PC-3 (cell line): Measurements from ENCODE around the gene NPBWR2. TPM values are rescaled to one million over a fixed set of nuclear protein-coding genes. Genes with fewer than 3 reads are reported as not detected.
A peak's percentile ranks its signal among the peaks of the same experiment; 100 is the strongest.

Experiments used
- ATAC-seq: fragments of 200-7000 bp; cut with Tn5 transposase; 2 replicates; pipeline ENCODE4 v1.9.1; 2020; ENCODE audit warnings: mild to moderate bottlenecking, moderate library complexity
- BruUV-seq: library from RNA; stranded (reverse); fragments of 400-500 nt; replicated peaks from 2 replicates; lab custom pipeline; 2021; lab: Mats Ljungman, UMichigan
- CTCF ChIA-PET: fragments of 300-600 bp; sonication (Branson Sonifier 250); formaldehyde crosslinking; loops from one replicate; lab custom pipeline; 2022; ENCODE audit warnings: antibody characterized with exemption; lab: Charles Lee
- POLR2A ChIA-PET: fragments of 300-600 bp; sonication (Branson Sonifier 250); formaldehyde crosslinking; loops from one replicate; lab custom pipeline; 2022; ENCODE audit warnings: antibody characterized with exemption; ENCODE audit not compliant: unreplicated experiment; lab: Charles Lee
- DNase-seq: peaks from one replicate; pipeline ENCODE4 v3.0.0-alpha.2; 2015
- H2AFZ ChIP-seq: fragments of 300-600 bp; sonication (generic); 2 replicates; pipeline ENCODE4 v1.6.0; 2016; ENCODE audit warnings: antibody characterized with exemption, low read length
- H3F3A ChIP-seq: fragments of 300-600 bp; sonication (generic); one replicate; pipeline ENCODE4 v1.6.0; 2017; ENCODE audit warnings: antibody characterized with exemption, low read length, control low read depth, mild to moderate bottlenecking; ENCODE audit not compliant: unreplicated experiment
- H3K27ac ChIP-seq: fragments of 300-600 bp; sonication (generic); 2 replicates; pipeline ENCODE4 v1.5.1; 2016; ENCODE audit warnings: mild to moderate bottlenecking, low read length
- H3K27me3 ChIP-seq: fragments of 300-600 bp; sonication (generic); 2 replicates; pipeline ENCODE4 v1.6.1; 2016; ENCODE audit warnings: low read length, mixed read lengths
- H3K36me3 ChIP-seq: fragments of 300-600 bp; sonication (generic); 2 replicates; pipeline ENCODE4 v1.6.1; 2016; ENCODE audit warnings: low read depth, mixed run types, low read length, mixed read lengths
- H3K4me1 ChIP-seq: fragments of 300-600 bp; sonication (generic); 2 replicates; pipeline ENCODE4 v1.5.1; 2016; ENCODE audit warnings: low read length; ENCODE audit not compliant: insufficient read depth
- H3K4me2 ChIP-seq: fragments of 300-600 bp; sonication (generic); 2 replicates; pipeline ENCODE4 v1.6.0; 2016; ENCODE audit warnings: low read length
- H3K4me3 ChIP-seq: fragments of 300-600 bp; sonication (generic); 2 replicates; pipeline ENCODE4 v1.5.1; 2016; ENCODE audit warnings: mild to moderate bottlenecking, low read length, mixed read lengths
- H3K79me2 ChIP-seq: fragments of 300-600 bp; sonication (generic); 2 replicates; pipeline ENCODE4 v1.6.1; 2017; ENCODE audit warnings: low read length, mixed read lengths
- H3K9ac ChIP-seq: fragments of 300-600 bp; sonication (generic); 2 replicates; pipeline ENCODE4 v1.6.0; 2016; ENCODE audit warnings: mild to moderate bottlenecking, low read length
- H3K9me2 ChIP-seq: fragments of 300-600 bp; sonication (generic); replicated peaks from 2 replicates; pipeline ENCODE4 v1.6.1; 2016; ENCODE audit warnings: mixed run types, low read length, mixed read lengths
- H3K9me3 ChIP-seq: fragments of 300-600 bp; sonication (generic); 2 replicates; pipeline ENCODE4 v1.6.1; 2016; ENCODE audit warnings: low read length, mixed read lengths
- H4K20me1 ChIP-seq: fragments of 300-600 bp; sonication (generic); 2 replicates; pipeline ENCODE4 v1.6.1; 2016; ENCODE audit warnings: low read length, mixed read lengths
- CTCF ChIP-seq: fragments of 300-600 bp; sonication (generic); conservative IDR thresholded peaks from 2 replicates; pipeline ENCODE4 v1.5.1; 2017; ENCODE audit warnings: antibody characterized with exemption, low read depth, mild to moderate bottlenecking, low read length
- EZH2 ChIP-seq: fragments of 300-600 bp; sonication (generic); IDR thresholded peaks from one replicate; pipeline ENCODE4 v1.6.1; 2017; ENCODE audit warnings: antibody characterized with exemption, mild to moderate bottlenecking, low read length; ENCODE audit not compliant: unreplicated experiment
- EZH2phosphoT487 ChIP-seq: fragments of 300-600 bp; sonication (generic); IDR thresholded peaks from 2 replicates; pipeline ENCODE4 v1.6.1; 2018; ENCODE audit warnings: mild to moderate bottlenecking, antibody characterized with exemption, low read length, borderline replicate concordance
- intact Hi-C: fragments of 100-400 bp; cut with micrococcal nuclease; formaldehyde crosslinking; loops from 2 replicates; pipeline ENCODE4 v1.9.0; 2023
- total RNA-seq: library from RNA; depleted of rRNA; stranded (reverse); fragments of >200 nt; gene quantifications from 2 replicates; pipeline ENCODE4 v1.2.3, GENCODE V29; 2014

Gene NPBWR2
- total RNA-seq, 1 experiment from 2014 or later, result not detected

- BruUV-seq, result no TSS peak
- TF ChIP-seq EZH2phosphoT487 (no peak), CTCF (peak; percentile 92)
Observed at GRCh38 chr20:64069614-64070243, 37.6 kb downstream of the NPBWR2 start.

GRCh38 chr20:64069209-64069613, 38.2 kb downstream of the NPBWR2 start:
- Histone ChIP-seq H3K9ac (no peak overlapping the region), H4K20me1 (no peaks in the 10 kb centered on the region), H3K9me2 (no peaks in the 10 kb centered on the region), H3F3A (no peaks in the 10 kb centered on the region), H3K9me3 (no peaks in the 10 kb centered on the region), H3K4me1 (peaks cover 24% of the 10 kb centered on the region), H3K79me2 (peaks cover under 1% of the 10 kb centered on the region; the same call in 1 of the 2 replicates), H3K36me3 (no peaks in the 10 kb centered on the region), H3K4me2 (no peak overlapping the region), H2AFZ (no peak overlapping the region), H3K27ac (no peak overlapping the region), H3K4me3 (no peak overlapping the region), H3K27me3 (no peaks in the 10 kb centered on the region)
- BruUV-seq, result no TSS peak
- POLR2A ChIA-PET, result no interaction called here
- intact Hi-C loops, result no loop called here
- no peak for ATAC-seq
- CTCF ChIA-PET, result no interaction called here
- TF ChIP-seq EZH2 (no peak), CTCF (no peak), EZH2phosphoT487 (no peak)
- DNase-seq, result no peak

More at GRCh38 chr20:64069614-64070243, 37.6 kb downstream of the NPBWR2 start:
- ATAC-seq, result peak; percentile 53
- intact Hi-C loops, result no loop called here
- Histone ChIP-seq H3K9ac (no peak overlapping the region), H2AFZ (no peak overlapping the region), H3K4me2 (no peak overlapping the region), H3K27ac (no peak overlapping the region), H3K4me3 (no peak overlapping the region), H3K9me2 (no peaks in the 10 kb centered on the region), H3K9me3 (no peaks in the 10 kb centered on the region), H3K27me3 (no peaks in the 10 kb centered on the region), H3K79me2 (no peaks in the 10 kb centered on the region), H3K4me1 (peaks cover 18% of the 10 kb centered on the region), H4K20me1 (no peaks in the 10 kb centered on the region), H3F3A (no peaks in the 10 kb centered on the region), H3K36me3 (no peaks in the 10 kb centered on the region)
- CTCF ChIA-PET, result interaction anchor here (1.2 kb wide), 1 partner anchor 14 kb away, joined by 4 read pairs; no protein-coding TSS in a partner anchor
- POLR2A ChIA-PET, result no interaction called here
- DNase-seq, result peak; percentile 48

GRCh38 chr20:64068386-64069208, 38.8 kb downstream of the NPBWR2 start:
- Histone ChIP-seq H3K9ac (no peak overlapping the region), H3K4me3 (no peak overlapping the region), H3K4me2 (no peak overlapping the region), H3K9me3 (no peaks in the 10 kb centered on the region), H2AFZ (no peak overlapping the region), H3F3A (no peaks in the 10 kb centered on the region), H3K36me3 (no peaks in the 10 kb centered on the region), H3K27me3 (no peaks in the 10 kb centered on the region), H3K4me1 (peaks cover 30% of the 10 kb centered on the region), H3K79me2 (peaks cover 6% of the 10 kb centered on the region), H3K9me2 (no peaks in the 10 kb centered on the region), H4K20me1 (no peaks in the 10 kb centered on the region), H3K27ac (no peak overlapping the region)
- DNase-seq (no peak), ATAC-seq (no peak)
- BruUV-seq, result no TSS peak
- ChIA-PET CTCF (no interaction called here), POLR2A (no interaction called here)
- intact Hi-C loops, result no loop called here
- TF ChIP-seq EZH2phosphoT487 (no peak), EZH2 (no peak), CTCF (no peak)
